Activated CD4-positive, alpha-beta memory T cell treated with anti-CD3 and anti-CD28 coated beads for 36 hours (primary cell): ENCODE measurements around the gene C17orf100. TPM values are rescaled to one million over a fixed set of nuclear protein-coding genes. Genes with fewer than 3 reads are reported as not detected.

Experiments used
- CTCF ChIA-PET: fragments of 350-600 bp; sonication (Branson Sonifier 250); formaldehyde crosslinking; loops from one replicate; lab custom pipeline; 2021; ENCODE audit warnings: antibody characterized with exemption, inconsistent platforms; lab: Charles Lee
- POLR2A ChIA-PET: fragments of 350-600 bp; sonication (Branson Sonifier 250); formaldehyde crosslinking; loops from one replicate; lab custom pipeline; 2021; ENCODE audit warnings: antibody characterized with exemption; lab: Charles Lee
- DNase-seq: peaks from one replicate; pipeline ENCODE4 v3.0.0-alpha.2; 2020
- H3K27ac Mint-ChIP-seq: one replicate; pipeline ENCODE4 v1.8.0; 2021; ENCODE audit warnings: mixed read lengths
- H3K27me3 Mint-ChIP-seq: one replicate; pipeline ENCODE4 v1.8.0; 2021; ENCODE audit warnings: mixed read lengths
- H3K36me3 Mint-ChIP-seq: one replicate; pipeline ENCODE4 v1.8.0; 2021; ENCODE audit warnings: mixed read lengths
- H3K4me1 Mint-ChIP-seq: one replicate; pipeline ENCODE4 v1.8.0; 2021; ENCODE audit warnings: low read depth, mixed read lengths
- H3K4me3 Mint-ChIP-seq: one replicate; pipeline ENCODE4 v1.8.0; 2021; ENCODE audit warnings: mild to moderate bottlenecking, mixed read lengths
- H3K9me3 Mint-ChIP-seq: one replicate; pipeline ENCODE4 v1.8.0; 2021; ENCODE audit warnings: mixed read lengths
- intact Hi-C: fragments of 100-400 bp; cut with micrococcal nuclease; formaldehyde crosslinking; loops from one replicate; pipeline ENCODE4 v1.15.1; 2023
- total RNA-seq, 2 experiments: library from RNA; stranded (reverse); gene quantifications; one replicate each; pipeline ENCODE4 v1.2.3, GENCODE V29; 2021

The C17orf100 gene
- total RNA-seq, 2 experiments from 2014 or later, result 1.5 to 1.8 TPM

DNA sequence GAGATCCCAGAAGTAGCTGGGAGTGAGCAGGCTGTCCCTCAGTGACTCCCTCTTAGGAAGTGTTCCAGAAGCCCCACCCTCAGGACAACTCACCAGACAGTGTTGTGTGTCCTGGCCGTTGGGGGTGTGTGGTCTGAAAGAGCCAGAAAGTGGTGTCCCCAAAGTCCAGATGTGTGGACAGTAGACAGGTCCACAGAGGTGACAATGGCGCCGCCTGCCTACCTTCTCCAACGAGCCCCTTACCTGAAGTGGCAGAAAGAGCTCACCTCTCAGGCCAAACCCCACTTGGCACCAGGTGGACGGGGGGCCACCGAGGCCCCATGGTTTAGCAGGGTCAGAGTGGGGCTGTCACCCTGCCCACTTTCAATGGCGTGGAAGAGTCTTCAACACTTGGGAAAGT lies 19.9 kb downstream of the C17orf100 start:
- no peaks in the 10 kb centered on the region for H3K9me3 Mint-ChIP-seq
- no peak overlapping the region for H3K4me3 Mint-ChIP-seq
- CTCF ChIA-PET, result no interaction called here
- intact Hi-C loops, result no loop called here
- H3K27ac Mint-ChIP-seq, result no peak overlapping the region
- H3K27me3 Mint-ChIP-seq, result no peaks in the 10 kb centered on the region
- POLR2A ChIA-PET, result no interaction called here
- peaks cover 2% of the 10 kb centered on the region for H3K4me1 Mint-ChIP-seq
- DNase-seq, result no peak
- H3K36me3 Mint-ChIP-seq, result no peaks in the 10 kb centered on the region

DNA sequence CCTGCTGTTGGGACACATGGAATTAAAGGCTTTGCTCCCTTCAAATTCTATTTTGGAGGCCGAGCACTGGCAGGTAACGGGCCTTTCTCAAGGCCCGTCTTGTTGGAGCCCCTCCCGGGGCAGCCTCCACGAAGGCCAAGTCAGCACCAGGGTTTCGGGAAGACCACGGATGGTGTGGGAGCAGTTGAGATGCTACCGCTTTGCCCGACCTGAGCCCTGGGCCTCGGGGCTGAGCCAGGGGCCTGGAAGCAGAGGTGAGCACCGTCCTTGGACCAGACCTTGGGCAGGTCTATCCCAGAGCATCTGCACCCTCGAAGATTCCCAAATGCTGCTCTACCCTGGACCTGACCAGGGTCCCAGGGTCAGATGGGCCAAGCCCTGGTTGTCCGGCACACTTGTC lies 23.0 kb downstream of the C17orf100 start:
- no peaks in the 10 kb centered on the region for H3K9me3 Mint-ChIP-seq
- no peak overlapping the region for H3K27ac Mint-ChIP-seq
- peaks cover 8% of the 10 kb centered on the region for H3K27me3 Mint-ChIP-seq
- POLR2A ChIA-PET, result no interaction called here
- H3K36me3 Mint-ChIP-seq, result no peaks in the 10 kb centered on the region
- intact Hi-C loops, result no loop called here
- peaks cover 5% of the 10 kb centered on the region for H3K4me1 Mint-ChIP-seq
- DNase-seq, result no peak
- CTCF ChIA-PET, result no interaction called here
- no peak overlapping the region for H3K4me3 Mint-ChIP-seq

DNA sequence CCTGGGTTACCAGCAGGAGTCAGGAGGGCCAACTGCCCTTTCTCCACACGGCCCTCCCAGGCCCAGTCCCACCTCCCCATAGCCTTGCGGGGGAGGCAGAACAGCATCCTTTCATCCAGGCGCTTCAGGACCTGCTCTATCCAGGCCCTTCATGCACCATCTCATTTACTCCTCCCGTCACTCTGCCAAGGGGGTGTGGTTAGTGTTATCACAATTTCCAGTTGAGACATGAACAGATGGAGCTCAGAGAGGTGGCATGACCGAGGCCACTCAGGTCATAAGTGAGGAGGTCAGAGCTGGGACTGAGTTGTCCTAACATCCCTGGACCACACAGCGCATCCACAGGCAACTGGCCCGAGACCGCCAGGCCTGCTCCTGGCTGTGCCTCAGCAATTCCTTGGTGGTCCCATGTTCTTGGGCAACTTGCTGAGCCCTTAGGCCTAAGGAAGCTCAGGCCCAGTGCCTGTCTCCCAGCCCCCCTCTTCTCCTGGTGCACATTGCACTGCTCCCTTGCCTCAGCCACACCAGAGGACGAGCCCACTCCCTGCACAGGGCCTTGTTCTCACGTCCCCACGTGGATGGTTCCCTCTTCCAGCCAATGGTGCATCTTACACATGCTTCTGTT lies 23.8 kb downstream of the C17orf100 start:
- ChIA-PET CTCF (no interaction called here), POLR2A (no interaction called here)
- Mint-ChIP-seq H3K27ac (no peak overlapping the region), H3K4me3 (no peak overlapping the region), H3K27me3 (peaks cover 10% of the 10 kb centered on the region), H3K4me1 (peaks cover 5% of the 10 kb centered on the region), H3K9me3 (no peaks in the 10 kb centered on the region), H3K36me3 (no peaks in the 10 kb centered on the region)
- DNase-seq, result no peak
- intact Hi-C loops, result no loop called here

- CTCF ChIA-PET, result interaction anchor here (1.0 kb wide), 1 partner anchor 10 kb away, joined by 4 read pairs; no protein-coding TSS in a partner anchor
- DNase-seq, result no peak
- H3K4me1 Mint-ChIP-seq, result peaks cover 5% of the 10 kb centered on the region
- no peak overlapping the region for H3K4me3 Mint-ChIP-seq
- H3K27ac Mint-ChIP-seq, result no peak overlapping the region
- H3K36me3 Mint-ChIP-seq, result no peaks in the 10 kb centered on the region
- peaks cover 13% of the 10 kb centered on the region for H3K27me3 Mint-ChIP-seq
- POLR2A ChIA-PET, result interaction anchor here (0.6 kb wide), 1 partner anchor 112 kb away, joined by 7 read pairs; no protein-coding TSS in a partner anchor
- H3K9me3 Mint-ChIP-seq, result no peaks in the 10 kb centered on the region
- intact Hi-C loops, result no loop called here
Observed at GRCh38 chr17:6676802-6677157, 25.2 kb downstream of the C17orf100 start.

DNA sequence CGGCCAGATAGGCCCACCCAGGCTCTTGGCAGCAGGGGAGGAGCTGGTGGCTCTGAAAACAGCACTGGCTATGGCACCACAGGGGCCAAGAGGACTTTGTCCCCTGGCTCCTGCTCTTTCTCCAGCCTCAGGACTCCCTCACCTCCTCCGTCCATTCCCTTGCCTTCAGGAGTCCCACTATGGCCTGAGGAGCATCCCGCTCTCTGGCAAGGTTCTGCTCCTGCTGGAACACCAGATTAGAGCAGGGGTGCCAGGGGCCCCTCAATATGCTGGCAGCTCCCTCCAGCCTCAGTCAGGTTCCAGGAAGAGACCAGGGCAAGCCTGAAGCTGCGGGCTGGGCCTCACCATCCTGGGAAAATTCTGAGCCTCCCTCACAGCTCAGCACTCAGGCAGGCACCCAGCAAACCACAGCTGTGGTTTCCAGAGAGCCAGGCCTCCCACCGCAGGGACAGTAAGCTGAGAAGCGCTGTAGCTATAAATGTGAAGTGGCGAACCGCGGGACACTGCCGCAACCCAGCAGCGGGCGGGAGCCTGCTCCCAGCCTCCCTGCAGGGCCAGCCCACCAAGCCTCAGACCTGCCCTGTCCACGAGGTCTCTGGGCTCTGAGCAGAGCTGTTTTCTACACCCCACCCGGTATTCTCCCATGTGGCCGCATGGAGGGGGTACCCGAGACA lies 25.7 kb downstream of the C17orf100 start:
- H3K4me1 Mint-ChIP-seq, result peaks cover 5% of the 10 kb centered on the region
- ChIA-PET POLR2A (no interaction called here), CTCF (interaction anchor here (1.0 kb wide), 2 partner anchors 11 to 218 kb away, joined by 3 to 4 read pairs; no protein-coding TSS in a partner anchor)
- no peaks in the 10 kb centered on the region for H3K9me3 Mint-ChIP-seq
- intact Hi-C loops, result no loop called here
- DNase-seq, result peak; percentile 32
- H3K4me3 Mint-ChIP-seq, result no peak overlapping the region
- H3K27ac Mint-ChIP-seq, result no peak overlapping the region
- peaks cover 14% of the 10 kb centered on the region for H3K27me3 Mint-ChIP-seq
- no peaks in the 10 kb centered on the region for H3K36me3 Mint-ChIP-seq

DNA sequence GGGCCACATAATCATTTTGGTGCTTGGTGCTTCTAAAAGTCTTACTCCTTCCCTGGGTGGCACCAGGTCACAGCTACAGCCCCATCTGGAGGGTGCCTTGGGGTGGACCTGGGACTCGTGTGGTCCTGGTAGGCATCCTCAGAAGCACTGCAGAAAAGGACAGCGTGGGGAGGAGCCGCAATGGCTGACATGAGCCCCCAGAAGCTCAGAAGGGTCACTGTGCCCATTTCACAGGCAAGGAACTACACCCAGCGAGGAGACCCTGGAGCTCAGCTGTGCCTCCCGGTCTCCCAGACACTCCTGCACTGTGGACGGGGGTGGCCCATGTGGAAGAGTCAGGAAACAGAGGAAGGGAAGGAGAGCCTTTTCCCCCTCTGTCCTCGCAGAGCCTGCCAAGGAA lies 26.4 kb downstream of the C17orf100 start:
- no peaks in the 10 kb centered on the region for H3K36me3 Mint-ChIP-seq
- no peak for DNase-seq
- H3K27ac Mint-ChIP-seq, result no peak overlapping the region
- POLR2A ChIA-PET, result no interaction called here
- peaks cover 17% of the 10 kb centered on the region for H3K27me3 Mint-ChIP-seq
- CTCF ChIA-PET, result interaction anchor here (1.0 kb wide), 1 partner anchor 217 kb away, joined by 3 read pairs; no protein-coding TSS in a partner anchor
- no peaks in the 10 kb centered on the region for H3K9me3 Mint-ChIP-seq
- H3K4me1 Mint-ChIP-seq, result peaks cover 5% of the 10 kb centered on the region
- H3K4me3 Mint-ChIP-seq, result no peak overlapping the region
- intact Hi-C loops, result no loop called here

DNA sequence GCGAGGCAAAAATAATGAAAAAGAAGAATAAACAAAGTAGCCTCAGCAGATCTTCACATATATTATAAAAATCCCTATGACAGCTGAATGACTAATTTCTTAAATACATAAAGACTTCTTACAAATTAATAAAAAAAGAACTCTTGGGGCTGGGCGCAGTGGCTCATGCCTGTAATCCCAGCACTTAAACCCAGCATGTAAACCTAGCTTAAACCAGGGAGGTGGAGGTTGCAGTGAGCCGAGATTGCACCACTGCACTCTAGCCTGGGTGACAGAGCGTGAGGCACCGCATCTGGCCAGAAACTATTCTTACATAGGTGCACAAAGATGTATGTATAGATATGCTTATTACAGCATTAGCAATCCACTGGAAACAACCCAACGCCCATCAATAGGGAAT lies 27.7 kb downstream of the C17orf100 start:
- CTCF ChIA-PET, result interaction anchor here (0.6 kb wide), 1 partner anchor 389 kb away, joined by 3 read pairs; no protein-coding TSS in a partner anchor
- no peak for DNase-seq
- intact Hi-C loops, result no loop called here
- Mint-ChIP-seq H3K36me3 (no peaks in the 10 kb centered on the region), H3K9me3 (no peaks in the 10 kb centered on the region), H3K27ac (no peak overlapping the region), H3K4me1 (peaks cover 5% of the 10 kb centered on the region), H3K4me3 (no peak overlapping the region), H3K27me3 (peaks cover 19% of the 10 kb centered on the region)
- POLR2A ChIA-PET, result no interaction called here

DNA sequence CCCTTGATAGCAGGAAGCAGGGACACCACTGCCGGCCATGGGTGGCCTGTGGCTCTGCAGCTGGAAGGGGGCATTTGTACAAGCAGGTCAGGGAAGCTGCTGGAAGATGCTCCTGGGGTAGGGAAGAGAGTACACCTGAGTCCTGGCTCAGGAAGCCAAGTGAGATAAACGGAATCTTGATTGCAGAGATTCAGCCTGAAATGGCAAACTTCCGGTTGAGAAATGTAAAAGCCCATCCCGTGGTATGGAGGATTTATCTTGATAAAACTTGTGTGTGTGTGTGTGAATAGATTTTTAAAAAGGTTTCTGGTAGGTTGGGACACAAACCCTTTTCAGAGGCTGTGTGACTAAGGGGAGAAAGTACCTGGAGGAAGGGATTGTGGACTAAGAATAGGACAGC lies 29.6 kb downstream of the C17orf100 start:
- no peaks in the 10 kb centered on the region for H3K9me3 Mint-ChIP-seq
- H3K36me3 Mint-ChIP-seq, result no peaks in the 10 kb centered on the region
- DNase-seq, result no peak
- CTCF ChIA-PET, result no interaction called here
- no peak overlapping the region for H3K4me3 Mint-ChIP-seq
- no peak overlapping the region for H3K27ac Mint-ChIP-seq
- POLR2A ChIA-PET, result no interaction called here
- peaks cover 5% of the 10 kb centered on the region for H3K4me1 Mint-ChIP-seq
- peaks cover 19% of the 10 kb centered on the region for H3K27me3 Mint-ChIP-seq
- intact Hi-C loops, result no loop called here

DNA sequence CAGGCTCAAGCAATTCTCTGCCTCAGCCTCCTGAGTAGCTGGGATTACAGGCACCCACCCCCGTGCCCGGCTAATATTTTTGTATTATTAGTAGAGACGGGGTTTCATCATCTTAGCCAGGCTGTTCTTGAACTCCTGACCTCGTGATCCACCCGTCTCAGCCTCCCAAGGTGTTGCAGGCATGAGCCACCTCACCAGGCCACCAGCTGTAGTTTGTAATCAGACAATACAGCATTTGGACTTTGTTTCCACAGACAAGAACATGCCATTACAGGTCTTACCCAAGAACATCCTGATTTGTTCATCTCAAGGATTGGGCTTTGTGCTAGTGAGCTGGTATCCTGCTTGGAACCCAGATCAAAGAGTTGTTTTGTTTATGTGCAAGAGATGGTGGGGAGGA lies 30.1 kb downstream of the C17orf100 start:
- Mint-ChIP-seq H3K4me3 (no peak overlapping the region), H3K9me3 (no peaks in the 10 kb centered on the region), H3K4me1 (peaks cover 5% of the 10 kb centered on the region), H3K36me3 (no peaks in the 10 kb centered on the region), H3K27me3 (peaks cover 19% of the 10 kb centered on the region), H3K27ac (no peak overlapping the region)
- intact Hi-C loops, result no loop called here
- ChIA-PET POLR2A (no interaction called here), CTCF (no interaction called here)
- no peak for DNase-seq

GRCh38 chr17:6682339-6682738 lies 30.8 kb downstream of the C17orf100 start:
- Mint-ChIP-seq H3K36me3 (no peaks in the 10 kb centered on the region), H3K4me3 (no peak overlapping the region), H3K27me3 (peaks cover 22% of the 10 kb centered on the region), H3K9me3 (no peaks in the 10 kb centered on the region), H3K27ac (no peak overlapping the region), H3K4me1 (peaks cover 5% of the 10 kb centered on the region)
- ChIA-PET POLR2A (no interaction called here), CTCF (interaction anchor here (1.3 kb wide), 1 partner anchor 16 kb away, joined by 4 read pairs; no protein-coding TSS in a partner anchor)
- no peak for DNase-seq
- intact Hi-C loops, result no loop called here

GRCh38 chr17:6683081-6683684 lies 31.6 kb downstream of the C17orf100 start:
- intact Hi-C loops, result no loop called here
- CTCF ChIA-PET, result interaction anchor here (1.3 kb wide), 1 partner anchor 17 kb away, joined by 4 read pairs; no protein-coding TSS in a partner anchor
- H3K36me3 Mint-ChIP-seq, result no peaks in the 10 kb centered on the region
- H3K4me1 Mint-ChIP-seq, result no peaks in the 10 kb centered on the region
- no peaks in the 10 kb centered on the region for H3K9me3 Mint-ChIP-seq
- H3K27me3 Mint-ChIP-seq, result peaks cover 26% of the 10 kb centered on the region
- POLR2A ChIA-PET, result no interaction called here
- no peak for DNase-seq
- H3K27ac Mint-ChIP-seq, result no peak overlapping the region
- no peak overlapping the region for H3K4me3 Mint-ChIP-seq

- POLR2A ChIA-PET, result interaction anchor here (0.6 kb wide), 1 partner anchor 248 kb away, joined by 3 read pairs; no protein-coding TSS in a partner anchor
- H3K9me3 Mint-ChIP-seq, result no peaks in the 10 kb centered on the region
- H3K27me3 Mint-ChIP-seq, result peaks cover 21% of the 10 kb centered on the region
- H3K27ac Mint-ChIP-seq, result no peak overlapping the region
- intact Hi-C loops, result no loop called here
- DNase-seq, result no peak
- no peaks in the 10 kb centered on the region for H3K4me1 Mint-ChIP-seq
- no peaks in the 10 kb centered on the region for H3K36me3 Mint-ChIP-seq
- H3K4me3 Mint-ChIP-seq, result no peak overlapping the region
- CTCF ChIA-PET, result interaction anchor here (1.3 kb wide), 1 partner anchor 18 kb away, joined by 4 read pairs; no protein-coding TSS in a partner anchor
Observed at GRCh38 chr17:6683730-6684459, 32.3 kb downstream of the C17orf100 start.
